Colonic mucosa (tissue), 4 donors: ENCODE results near the gene FBXO24. TPM values are rescaled to one million over a fixed set of nuclear protein-coding genes. Genes with fewer than 3 reads are reported as not detected.

Source experiments
- DNase-seq: peaks from one replicate; pipeline ENCODE4 v3.0.0-alpha.2; 2020
- H3K27ac ChIP-seq: fragments of 200-600 bp; one replicate; pipeline ENCODE4 v1.8.0; 2021
- H3K27me3 ChIP-seq: fragments of 200-600 bp; one replicate; pipeline ENCODE4 v1.8.0; 2021
- H3K36me3 ChIP-seq: fragments of 200-600 bp; one replicate; pipeline ENCODE4 v1.8.0; 2021
- H3K4me1 ChIP-seq: fragments of 200-600 bp; one replicate; pipeline ENCODE4 v1.8.0; 2021; ENCODE audit warnings: mild to moderate bottlenecking
- H3K4me3 ChIP-seq: fragments of 200-600 bp; one replicate; pipeline ENCODE4 v1.8.0; 2021
- H3K9ac ChIP-seq, 2 donors: one replicate each; pipeline ENCODE4 v1.7.0; 2013; ENCODE audit warnings: control low read depth in 2 of 2, low read depth in 2 of 2, low read length in 2 of 2
- H3K9me3 ChIP-seq: fragments of 200-600 bp; one replicate; pipeline ENCODE4 v1.8.0; 2021
- intact Hi-C: fragments of 100-400 bp; cut with DNase I; formaldehyde crosslinking; loops from one replicate; pipeline ENCODE4 v1.14.1; 2022
- total RNA-seq, 2 donors: library from RNA; stranded (reverse); fragmentation: NEBNext Ultra II Directional in 1 of 2; extraction: Animal tissue kit (Norgen Biotek cat#: 25700) in 1 of 2; gene quantifications; one replicate each; pipeline ENCODE4 v1.2.1, GENCODE V29; 2021
- TF ChIP-seq, protein P1 (sequence below): fragments of 200-600 bp; IDR thresholded peaks from one replicate; pipeline ENCODE4 v1.8.0; 2022; ENCODE audit warnings: antibody characterized with exemption, mild to moderate bottlenecking
- donor health status: healthy.
- donor health status: DM: no; HTN: no; CAD: no.
- donor health status: DM: no; HTN: no; CAD: no.

Gene FBXO24
- total RNA-seq, 2 donors from 2014 or later = 0.21 to 1.8 TPM

GRCh38 chr7:100626055-100626454, 39.9 kb downstream of the FBXO24 start:
- no peak overlapping the region for H3K27ac ChIP-seq
- intact Hi-C loops = no loop called here
- H3K9ac ChIP-seq = no peak overlapping the region

DNA sequence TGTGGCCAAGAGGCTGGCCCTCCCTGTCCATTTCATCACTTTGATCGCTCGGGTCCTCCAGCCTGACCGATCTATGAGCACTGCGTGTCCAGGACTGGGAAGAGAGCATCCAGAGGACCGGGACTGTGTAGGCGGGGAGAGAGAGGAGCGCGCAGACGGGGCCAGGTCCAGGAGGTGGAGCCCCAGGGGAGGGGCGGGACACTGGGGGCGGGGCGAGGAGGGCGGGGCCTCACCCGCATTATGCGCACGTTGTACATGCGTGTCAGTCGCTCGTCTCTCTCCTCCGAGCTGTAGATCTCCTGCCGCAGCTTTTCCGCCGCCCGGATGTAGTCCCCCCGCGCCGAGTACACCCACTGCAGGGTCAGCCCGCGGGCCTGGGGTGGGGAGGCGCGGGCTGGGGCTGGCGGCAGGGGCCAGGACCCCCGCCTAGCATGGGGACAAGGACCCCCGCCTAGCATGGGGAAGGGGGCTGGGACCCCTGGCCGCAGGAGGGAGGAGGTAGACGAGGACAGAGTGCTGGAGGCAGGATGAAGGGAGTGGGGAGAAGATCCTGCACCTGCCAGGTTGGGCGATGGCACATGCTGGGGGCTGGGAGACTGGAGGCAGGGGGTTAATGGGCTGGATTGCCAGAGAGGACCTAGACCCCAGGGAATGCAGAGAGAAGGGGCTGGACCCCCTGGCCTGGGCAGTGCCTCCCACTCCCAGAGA, 40.6 kb downstream of the FBXO24 start:
- peak; percentile 90 for DNase-seq
- H3K9ac ChIP-seq = peak overlapping the region in 1 of 2 donors; percentile 60
- H3K9me3 ChIP-seq = no peaks in the 10 kb centered on the region
- no peak overlapping the region for H3K27ac ChIP-seq
- H3K36me3 ChIP-seq = no peaks in the 10 kb centered on the region
- TF ChIP-seq, protein P1, sequence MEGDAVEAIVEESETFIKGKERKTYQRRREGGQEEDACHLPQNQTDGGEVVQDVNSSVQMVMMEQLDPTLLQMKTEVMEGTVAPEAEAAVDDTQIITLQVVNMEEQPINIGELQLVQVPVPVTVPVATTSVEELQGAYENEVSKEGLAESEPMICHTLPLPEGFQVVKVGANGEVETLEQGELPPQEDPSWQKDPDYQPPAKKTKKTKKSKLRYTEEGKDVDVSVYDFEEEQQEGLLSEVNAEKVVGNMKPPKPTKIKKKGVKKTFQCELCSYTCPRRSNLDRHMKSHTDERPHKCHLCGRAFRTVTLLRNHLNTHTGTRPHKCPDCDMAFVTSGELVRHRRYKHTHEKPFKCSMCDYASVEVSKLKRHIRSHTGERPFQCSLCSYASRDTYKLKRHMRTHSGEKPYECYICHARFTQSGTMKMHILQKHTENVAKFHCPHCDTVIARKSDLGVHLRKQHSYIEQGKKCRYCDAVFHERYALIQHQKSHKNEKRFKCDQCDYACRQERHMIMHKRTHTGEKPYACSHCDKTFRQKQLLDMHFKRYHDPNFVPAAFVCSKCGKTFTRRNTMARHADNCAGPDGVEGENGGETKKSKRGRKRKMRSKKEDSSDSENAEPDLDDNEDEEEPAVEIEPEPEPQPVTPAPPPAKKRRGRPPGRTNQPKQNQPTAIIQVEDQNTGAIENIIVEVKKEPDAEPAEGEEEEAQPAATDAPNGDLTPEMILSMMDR = no peak
- H3K4me3 ChIP-seq = peak overlapping the region; percentile 27
- no peaks in the 10 kb centered on the region for H3K27me3 ChIP-seq
- no peaks in the 10 kb centered on the region for H3K4me1 ChIP-seq
- intact Hi-C loops = no loop called here

More at GRCh38 chr7:100626055-100626454, 39.9 kb downstream of the FBXO24 start:
- Histone ChIP-seq H3K9me3 (no peaks in the 10 kb centered on the region), H3K27me3 (no peaks in the 10 kb centered on the region), H3K36me3 (no peaks in the 10 kb centered on the region), H3K4me1 (no peaks in the 10 kb centered on the region), H3K4me3 (no peak overlapping the region)
- TF ChIP-seq, protein P1 = no peak
- no peak for DNase-seq

DNA sequence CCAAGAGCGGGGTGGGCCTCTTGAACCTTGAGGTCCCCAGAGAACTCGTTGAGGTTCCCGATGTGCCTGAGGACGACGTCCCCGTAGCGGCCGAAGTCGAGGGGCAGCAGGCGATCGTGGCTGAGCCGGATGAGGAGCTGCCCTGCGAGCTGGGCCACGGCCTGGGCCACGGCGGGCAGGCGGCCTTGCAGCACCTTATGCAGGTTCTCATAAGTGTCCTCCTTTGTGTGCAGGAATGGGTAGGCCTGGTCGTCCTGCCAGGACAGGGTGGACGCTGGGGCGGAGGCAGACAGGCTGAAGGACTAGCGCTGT, 41.1 kb downstream of the FBXO24 start:
- H3K27me3 ChIP-seq = no peaks in the 10 kb centered on the region
- no peak for DNase-seq
- H3K4me1 ChIP-seq = no peaks in the 10 kb centered on the region
- H3K9ac ChIP-seq = no peak overlapping the region
- no peaks in the 10 kb centered on the region for H3K36me3 ChIP-seq
- no peaks in the 10 kb centered on the region for H3K9me3 ChIP-seq
- no peak overlapping the region for H3K4me3 ChIP-seq
- no peak overlapping the region for H3K27ac ChIP-seq
- TF ChIP-seq, protein P1 = no peak
- intact Hi-C loops = no loop called here

- no peak overlapping the region for H3K4me3 ChIP-seq
- no peak for DNase-seq
These were observed 43.1 kb downstream of the FBXO24 start for GRCh38 chr7:100629117-100629716.

DNA sequence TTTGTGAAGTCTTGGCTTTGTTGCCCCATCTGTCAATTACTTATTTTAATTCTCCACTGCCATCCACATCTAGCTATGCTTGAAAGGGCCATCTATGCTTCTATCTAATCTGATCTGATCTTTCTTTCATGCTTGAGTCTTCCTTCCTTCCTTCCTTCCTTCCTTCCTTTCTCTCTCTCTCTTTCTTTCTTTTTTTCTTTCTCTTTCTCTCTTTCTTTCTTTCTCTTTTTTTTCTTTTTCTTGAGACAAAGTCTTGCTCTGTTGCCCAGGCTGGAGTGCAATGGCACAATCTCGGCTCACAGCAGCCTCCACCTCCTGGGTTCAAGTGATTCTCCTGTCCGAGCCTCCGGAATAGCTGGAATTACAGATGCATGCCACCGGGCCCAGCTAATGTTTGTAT, 43.9 kb downstream of the FBXO24 start:
- TF ChIP-seq, protein P1 = no peak
- Histone ChIP-seq H3K27ac (no peak overlapping the region), H3K36me3 (no peaks in the 10 kb centered on the region), H3K27me3 (peaks cover 3% of the 10 kb centered on the region), H3K9me3 (no peaks in the 10 kb centered on the region), H3K9ac (no peak overlapping the region), H3K4me1 (no peaks in the 10 kb centered on the region), H3K4me3 (no peak overlapping the region)
- intact Hi-C loops = no loop called here
- DNase-seq = no peak

More at GRCh38 chr7:100629117-100629716, 43.1 kb downstream of the FBXO24 start:
- peaks cover 3% of the 10 kb centered on the region for H3K27me3 ChIP-seq
- H3K9me3 ChIP-seq = no peaks in the 10 kb centered on the region
- no peaks in the 10 kb centered on the region for H3K36me3 ChIP-seq
- TF ChIP-seq, protein P1 = no peak
- intact Hi-C loops = no loop called here
- H3K4me1 ChIP-seq = no peaks in the 10 kb centered on the region
- H3K27ac ChIP-seq = no peak overlapping the region
- no peak overlapping the region for H3K9ac ChIP-seq
